HEK293 (cell line): Measurements from ENCODE around the gene HIBCH.

Source experiments
- CTCF ChIA-PET: fragments of 350-600 bp; formaldehyde crosslinking; extraction: SDS; loops from one replicate; lab custom pipeline; 2021; ENCODE audit warnings: antibody characterized with exemption; lab: Yijun Ruan, JAX
- POLR2A ChIA-PET: fragments of 300-600 bp; formaldehyde crosslinking; extraction: SDS; loops from one replicate; lab custom pipeline; 2020; ENCODE audit warnings: antibody characterized with exemption, inconsistent platforms; lab: Yijun Ruan, JAX
- H3K27ac ChIP-seq: fragments of 200-500 bp; sonication (Bioruptor generic); 2 replicates; pipeline ENCODE4 v1.5.1; 2014; ENCODE audit warnings: low read depth, low read length, control low read depth, inconsistent platforms; ENCODE audit errors: extremely low read depth
- H3K36me3 ChIP-seq, 2 experiments: fragments of 200-500 bp in 1 of 2; sonication (Bioruptor generic) in 1 of 2; 1 replicate in 1 of 2; 2 replicates in 1 of 2; pipeline ENCODE4 v1.5.1; 2014 to 2017; ENCODE audit warnings: inconsistent platforms in 2 of 2, low read length in 2 of 2; ENCODE audit not compliant: control insufficient read depth in 2 of 2, insufficient read depth in 1 of 2
- H3K4me1 ChIP-seq: fragments of 200-500 bp; sonication (Bioruptor generic); 2 replicates; pipeline ENCODE4 v1.5.1; 2014; ENCODE audit warnings: mild to moderate bottlenecking, low read length, inconsistent platforms; ENCODE audit not compliant: control insufficient read depth, insufficient read depth
- H3K4me3 ChIP-seq: 2 replicates; pipeline ENCODE4 v1.5.1; 2011; ENCODE audit warnings: low read depth, mild to moderate bottlenecking, control low read depth, low read length, moderate library complexity
- H3K9me3 ChIP-seq: fragments of 200-500 bp; sonication (Bioruptor generic); 2 replicates; pipeline ENCODE4 v1.5.1; 2014; ENCODE audit warnings: low read depth, low read length, inconsistent platforms; ENCODE audit not compliant: control insufficient read depth, insufficient read depth
- GLI2 ChIP-seq: fragments of 450-650 bp; formaldehyde crosslinking; IDR thresholded peaks from 2 replicates; pipeline ENCODE4; 2017; ENCODE audit warnings: missing biosample characterization, missing genetic modification characterization, low read depth, borderline replicate concordance
- GLI4 ChIP-seq: fragments of 450-650 bp; formaldehyde crosslinking; IDR thresholded peaks from 2 replicates; pipeline ENCODE4 v1.5.1; 2016; ENCODE audit warnings: missing biosample characterization, missing genetic modification characterization
- HOXC10 ChIP-seq: sonication (generic); formaldehyde crosslinking; IDR thresholded peaks from 2 replicates; pipeline ENCODE4 v1.8.1; 2023; ENCODE audit warnings: mild to moderate bottlenecking, missing genetic modification reagents
- PRDM1 ChIP-seq: fragments of 450-650 bp; formaldehyde crosslinking; IDR thresholded peaks from 2 replicates; pipeline ENCODE4; 2016; ENCODE audit warnings: missing biosample characterization, missing genetic modification characterization
- TCF7L2 ChIP-seq: IDR thresholded peaks from 2 replicates; pipeline ENCODE4 v1.6.1; 2011; ENCODE audit warnings: low read depth, mild to moderate bottlenecking, inconsistent platforms, low read length, moderate library complexity, borderline replicate concordance
- ZNF211 ChIP-seq: fragments of 450-650 bp; formaldehyde crosslinking; IDR thresholded peaks from 2 replicates; pipeline ENCODE4 v1.5.1; 2016; ENCODE audit warnings: low read depth, missing biosample characterization, missing genetic modification characterization
- ZNF335 ChIP-seq: fragments of 450-650 bp; formaldehyde crosslinking; conservative IDR thresholded peaks from 2 replicates; pipeline ENCODE4 v1.5.1; 2016; ENCODE audit warnings: missing biosample characterization, missing genetic modification characterization
- ZNF350 ChIP-seq: fragments of 450-650 bp; formaldehyde crosslinking; IDR thresholded peaks from 2 replicates; pipeline ENCODE4 v1.5.0; 2017; ENCODE audit warnings: missing biosample characterization, mild to moderate bottlenecking, missing genetic modification characterization
- ZNF501 ChIP-seq: fragments of 450-650 bp; formaldehyde crosslinking; IDR thresholded peaks from 2 replicates; pipeline ENCODE4 v1.5.1; 2016; ENCODE audit warnings: missing biosample characterization, missing genetic modification characterization
- ZNF560 ChIP-seq: fragments of 450-650 bp; formaldehyde crosslinking; IDR thresholded peaks from 2 replicates; pipeline ENCODE4 v1.5.1; 2017; ENCODE audit warnings: missing biosample characterization, missing genetic modification characterization, borderline replicate concordance
- ZNF585B ChIP-seq: fragments of 450-650 bp; formaldehyde crosslinking; IDR thresholded peaks from 2 replicates; pipeline ENCODE4 v1.5.1; 2016; ENCODE audit warnings: missing biosample characterization, missing genetic modification characterization
- ZNF626 ChIP-seq: fragments of 450-650 bp; sonication (Bioruptor Pico); formaldehyde crosslinking; IDR thresholded peaks from 2 replicates; pipeline ENCODE4 v1.5.1; 2018; ENCODE audit warnings: missing biosample characterization, missing genetic modification characterization, inconsistent platforms
- ZNF747 ChIP-seq: fragments of 450-650 bp; formaldehyde crosslinking; IDR thresholded peaks from 2 replicates; pipeline ENCODE4 v1.5.1; 2016; ENCODE audit warnings: missing biosample characterization, missing genetic modification characterization
- ZNF830 ChIP-seq: fragments of 450-650 bp; IDR thresholded peaks from 2 replicates; pipeline ENCODE4 v1.5.0; 2018; ENCODE audit warnings: missing biosample characterization, missing genetic modification characterization, low read depth, mild to moderate bottlenecking, moderate library complexity
- ZSCAN16 ChIP-seq: fragments of 450-650 bp; formaldehyde crosslinking; IDR thresholded peaks from 2 replicates; pipeline ENCODE4 v1.5.1; 2016; ENCODE audit warnings: missing biosample characterization, missing genetic modification characterization
- ZSCAN23 ChIP-seq: fragments of 450-650 bp; formaldehyde crosslinking; IDR thresholded peaks from 2 replicates; pipeline ENCODE4 v1.5.1; 2016; ENCODE audit warnings: missing biosample characterization, missing genetic modification characterization
- TF ChIP-seq, protein P1 (sequence below): sonication (generic); formaldehyde crosslinking; IDR thresholded peaks from 2 replicates; pipeline ENCODE4 v1.8.1; 2022; ENCODE audit warnings: mild to moderate bottlenecking, moderate library complexity, missing genetic modification reagents
- TF ChIP-seq, protein P2 (sequence below): fragments of 450-650 bp; formaldehyde crosslinking; IDR thresholded peaks from 2 replicates; pipeline ENCODE4 v1.5.1; 2016; ENCODE audit warnings: missing biosample characterization, missing genetic modification characterization, borderline replicate concordance
- TF ChIP-seq, protein P3 (sequence below): fragments of 450-650 bp; IDR thresholded peaks from 2 replicates; pipeline ENCODE4 v1.5.1; 2018; ENCODE audit warnings: missing biosample characterization, missing genetic modification characterization
- TF ChIP-seq, protein P4 (sequence below): fragments of 450-650 bp; formaldehyde crosslinking; IDR thresholded peaks from 2 replicates; pipeline ENCODE4 v1.5.1; 2016; ENCODE audit warnings: missing biosample characterization, missing genetic modification characterization
- TF ChIP-seq, protein P5 (sequence below): fragments of 450-650 bp; formaldehyde crosslinking; IDR thresholded peaks from 2 replicates; pipeline ENCODE4 v1.5.1; 2017; ENCODE audit warnings: missing biosample characterization, missing genetic modification characterization
- TF ChIP-seq, protein P6 (sequence below): fragments of 450-650 bp; formaldehyde crosslinking; IDR thresholded peaks from 2 replicates; pipeline ENCODE4 v1.5.1; 2017; ENCODE audit warnings: missing biosample characterization, mild to moderate bottlenecking, missing genetic modification characterization, moderate library complexity

Gene HIBCH

DNA sequence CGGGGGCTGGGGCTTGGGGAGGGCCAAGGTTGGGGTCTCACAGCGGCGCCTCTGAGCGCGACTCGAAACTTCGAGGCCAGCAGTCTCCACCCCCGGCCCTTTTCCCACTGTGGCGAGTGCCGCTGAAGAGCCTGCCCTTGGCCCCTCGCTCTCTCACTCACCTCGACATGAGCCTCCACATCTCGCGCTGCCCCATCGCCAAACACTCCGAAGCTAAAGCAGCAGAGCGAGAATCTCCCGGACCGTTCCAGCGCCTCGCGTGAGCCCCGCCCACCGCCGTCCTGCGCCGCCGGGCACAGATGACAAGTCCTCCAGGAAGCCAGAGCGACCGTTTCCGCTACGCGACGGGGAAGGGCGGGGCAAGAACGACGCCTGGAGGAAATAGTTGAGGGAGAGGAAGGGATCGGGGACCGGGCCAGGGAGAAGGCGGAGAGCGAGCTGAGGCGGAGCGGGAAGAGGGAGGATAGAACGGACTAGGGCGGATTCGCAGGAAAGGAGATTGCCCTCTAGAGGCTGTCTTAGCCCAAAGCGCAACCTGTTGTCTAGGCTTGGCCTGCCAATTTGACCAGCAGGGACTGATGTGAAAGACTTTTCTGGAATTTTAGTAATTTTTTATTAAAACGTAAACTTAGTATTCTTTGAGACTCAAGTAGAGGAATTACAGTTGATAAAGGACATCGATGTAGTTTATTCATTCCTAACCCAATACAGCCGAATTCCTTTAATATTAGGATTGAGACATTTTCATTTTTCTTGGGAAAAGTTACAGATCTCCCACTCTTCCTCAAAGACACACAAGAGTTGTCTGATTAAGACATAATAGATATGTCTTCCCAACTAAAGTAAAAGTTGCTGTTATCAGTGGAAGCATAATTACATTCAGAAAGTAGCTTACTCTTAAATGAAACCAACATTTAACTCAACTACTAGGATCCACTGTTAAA lies at the start of gene HIBCH (continued):
- TF ChIP-seq, protein P1, sequence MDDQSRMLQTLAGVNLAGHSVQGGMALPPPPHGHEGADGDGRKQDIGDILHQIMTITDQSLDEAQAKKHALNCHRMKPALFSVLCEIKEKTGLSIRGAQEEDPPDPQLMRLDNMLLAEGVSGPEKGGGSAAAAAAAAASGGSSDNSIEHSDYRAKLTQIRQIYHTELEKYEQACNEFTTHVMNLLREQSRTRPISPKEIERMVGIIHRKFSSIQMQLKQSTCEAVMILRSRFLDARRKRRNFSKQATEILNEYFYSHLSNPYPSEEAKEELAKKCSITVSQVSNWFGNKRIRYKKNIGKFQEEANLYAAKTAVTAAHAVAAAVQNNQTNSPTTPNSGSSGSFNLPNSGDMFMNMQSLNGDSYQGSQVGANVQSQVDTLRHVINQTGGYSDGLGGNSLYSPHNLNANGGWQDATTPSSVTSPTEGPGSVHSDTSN (CRISPR knock-in tag) = peak; percentile 64
- TF ChIP-seq ZNF830 (tag by site-specific recombination) (no peak), ZSCAN16 (no peak), GLI2 (tag by site-specific recombination) (no peak), ZNF585B (tag by site-specific recombination) (0 out of 2 replicates have a peak, but pooled peaks have one; percentile 17)
- TF ChIP-seq, protein P2, sequence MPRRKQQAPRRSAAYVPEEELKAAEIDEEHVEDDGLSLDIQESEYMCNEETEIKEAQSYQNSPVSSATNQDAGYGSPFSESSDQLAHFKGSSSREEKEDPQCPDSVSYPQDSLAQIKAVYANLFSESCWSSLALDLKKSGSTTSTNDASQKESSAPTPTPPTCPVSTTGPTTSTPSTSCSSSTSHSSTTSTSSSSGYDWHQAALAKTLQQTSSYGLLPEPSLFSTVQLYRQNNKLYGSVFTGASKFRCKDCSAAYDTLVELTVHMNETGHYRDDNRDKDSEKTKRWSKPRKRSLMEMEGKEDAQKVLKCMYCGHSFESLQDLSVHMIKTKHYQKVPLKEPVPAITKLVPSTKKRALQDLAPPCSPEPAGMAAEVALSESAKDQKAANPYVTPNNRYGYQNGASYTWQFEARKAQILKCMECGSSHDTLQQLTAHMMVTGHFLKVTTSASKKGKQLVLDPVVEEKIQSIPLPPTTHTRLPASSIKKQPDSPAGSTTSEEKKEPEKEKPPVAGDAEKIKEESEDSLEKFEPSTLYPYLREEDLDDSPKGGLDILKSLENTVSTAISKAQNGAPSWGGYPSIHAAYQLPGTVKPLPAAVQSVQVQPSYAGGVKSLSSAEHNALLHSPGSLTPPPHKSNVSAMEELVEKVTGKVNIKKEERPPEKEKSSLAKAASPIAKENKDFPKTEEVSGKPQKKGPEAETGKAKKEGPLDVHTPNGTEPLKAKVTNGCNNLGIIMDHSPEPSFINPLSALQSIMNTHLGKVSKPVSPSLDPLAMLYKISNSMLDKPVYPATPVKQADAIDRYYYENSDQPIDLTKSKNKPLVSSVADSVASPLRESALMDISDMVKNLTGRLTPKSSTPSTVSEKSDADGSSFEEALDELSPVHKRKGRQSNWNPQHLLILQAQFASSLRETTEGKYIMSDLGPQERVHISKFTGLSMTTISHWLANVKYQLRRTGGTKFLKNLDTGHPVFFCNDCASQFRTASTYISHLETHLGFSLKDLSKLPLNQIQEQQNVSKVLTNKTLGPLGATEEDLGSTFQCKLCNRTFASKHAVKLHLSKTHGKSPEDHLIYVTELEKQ (tag by site-specific recombination) = no peak
- TF ChIP-seq, protein P3, sequence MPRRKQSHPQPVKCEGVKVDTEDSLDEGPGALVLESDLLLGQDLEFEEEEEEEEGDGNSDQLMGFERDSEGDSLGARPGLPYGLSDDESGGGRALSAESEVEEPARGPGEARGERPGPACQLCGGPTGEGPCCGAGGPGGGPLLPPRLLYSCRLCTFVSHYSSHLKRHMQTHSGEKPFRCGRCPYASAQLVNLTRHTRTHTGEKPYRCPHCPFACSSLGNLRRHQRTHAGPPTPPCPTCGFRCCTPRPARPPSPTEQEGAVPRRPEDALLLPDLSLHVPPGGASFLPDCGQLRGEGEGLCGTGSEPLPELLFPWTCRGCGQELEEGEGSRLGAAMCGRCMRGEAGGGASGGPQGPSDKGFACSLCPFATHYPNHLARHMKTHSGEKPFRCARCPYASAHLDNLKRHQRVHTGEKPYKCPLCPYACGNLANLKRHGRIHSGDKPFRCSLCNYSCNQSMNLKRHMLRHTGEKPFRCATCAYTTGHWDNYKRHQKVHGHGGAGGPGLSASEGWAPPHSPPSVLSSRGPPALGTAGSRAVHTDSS (tag by site-specific recombination) = no peak

DNA sequence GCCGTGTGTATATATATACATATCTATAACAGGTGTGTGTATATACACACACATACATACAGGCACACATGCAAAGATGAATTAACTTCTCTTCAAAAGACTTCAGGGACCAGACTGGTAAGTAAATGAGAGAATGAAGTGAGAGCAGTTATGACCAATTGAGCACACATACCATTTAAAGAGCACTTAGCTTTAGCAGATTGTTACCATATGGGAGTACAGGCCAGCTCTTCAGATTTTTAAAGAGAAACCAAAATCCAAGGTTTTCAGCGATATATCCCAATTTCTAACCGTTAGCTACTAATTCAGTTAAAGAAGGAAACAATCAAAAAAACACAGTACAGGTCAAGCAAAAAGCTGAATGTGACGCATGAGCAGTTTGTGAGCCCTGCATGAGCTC lies 47.5 kb upstream of the HIBCH start:
- Histone ChIP-seq H3K4me1 (no peaks in the 10 kb centered on the region), H3K9me3 (no peaks in the 10 kb centered on the region), H3K27ac (no peak overlapping the region), H3K36me3 (peaks cover 0 to 47% of the 10 kb centered on the region in 2 experiments), H3K4me3 (no peak overlapping the region)
- ChIA-PET POLR2A (no interaction called here), CTCF (interaction anchor here (1.4 kb wide), 1 partner anchor 279 kb away, joined by 5 read pairs; no protein-coding TSS in a partner anchor)
- no peak for TF ChIP-seq ZNF335
- TF ChIP-seq ZNF626 = no peak
- TF ChIP-seq ZSCAN23 = no peak
- TF ChIP-seq, protein P4, sequence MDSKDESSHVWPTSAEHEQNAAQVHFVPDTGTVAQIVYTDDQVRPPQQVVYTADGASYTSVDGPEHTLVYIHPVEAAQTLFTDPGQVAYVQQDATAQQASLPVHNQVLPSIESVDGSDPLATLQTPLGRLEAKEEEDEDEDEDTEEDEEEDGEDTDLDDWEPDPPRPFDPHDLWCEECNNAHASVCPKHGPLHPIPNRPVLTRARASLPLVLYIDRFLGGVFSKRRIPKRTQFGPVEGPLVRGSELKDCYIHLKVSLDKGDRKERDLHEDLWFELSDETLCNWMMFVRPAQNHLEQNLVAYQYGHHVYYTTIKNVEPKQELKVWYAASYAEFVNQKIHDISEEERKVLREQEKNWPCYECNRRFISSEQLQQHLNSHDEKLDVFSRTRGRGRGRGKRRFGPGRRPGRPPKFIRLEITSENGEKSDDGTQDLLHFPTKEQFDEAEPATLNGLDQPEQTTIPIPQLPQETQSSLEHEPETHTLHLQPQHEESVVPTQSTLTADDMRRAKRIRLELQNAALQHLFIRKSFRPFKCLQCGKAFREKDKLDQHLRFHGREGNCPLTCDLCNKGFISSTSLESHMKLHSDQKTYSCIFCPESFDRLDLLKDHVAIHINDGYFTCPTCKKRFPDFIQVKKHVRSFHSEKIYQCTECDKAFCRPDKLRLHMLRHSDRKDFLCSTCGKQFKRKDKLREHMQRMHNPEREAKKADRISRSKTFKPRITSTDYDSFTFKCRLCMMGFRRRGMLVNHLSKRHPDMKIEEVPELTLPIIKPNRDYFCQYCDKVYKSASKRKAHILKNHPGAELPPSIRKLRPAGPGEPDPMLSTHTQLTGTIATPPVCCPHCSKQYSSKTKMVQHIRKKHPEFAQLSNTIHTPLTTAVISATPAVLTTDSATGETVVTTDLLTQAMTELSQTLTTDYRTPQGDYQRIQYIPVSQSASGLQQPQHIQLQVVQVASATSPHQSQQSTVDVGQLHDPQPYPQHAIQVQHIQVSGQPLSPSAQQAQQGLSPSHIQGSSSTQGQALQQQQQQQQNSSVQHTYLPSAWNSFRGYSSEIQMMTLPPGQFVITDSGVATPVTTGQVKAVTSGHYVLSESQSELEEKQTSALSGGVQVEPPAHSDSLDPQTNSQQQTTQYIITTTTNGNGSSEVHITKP = no peak
- no peak for TF ChIP-seq ZNF350
- TF ChIP-seq ZNF211 (tag by site-specific recombination) = no peak
- no peak for TF ChIP-seq GLI4 (tag by site-specific recombination)
- TF ChIP-seq, protein P5, sequence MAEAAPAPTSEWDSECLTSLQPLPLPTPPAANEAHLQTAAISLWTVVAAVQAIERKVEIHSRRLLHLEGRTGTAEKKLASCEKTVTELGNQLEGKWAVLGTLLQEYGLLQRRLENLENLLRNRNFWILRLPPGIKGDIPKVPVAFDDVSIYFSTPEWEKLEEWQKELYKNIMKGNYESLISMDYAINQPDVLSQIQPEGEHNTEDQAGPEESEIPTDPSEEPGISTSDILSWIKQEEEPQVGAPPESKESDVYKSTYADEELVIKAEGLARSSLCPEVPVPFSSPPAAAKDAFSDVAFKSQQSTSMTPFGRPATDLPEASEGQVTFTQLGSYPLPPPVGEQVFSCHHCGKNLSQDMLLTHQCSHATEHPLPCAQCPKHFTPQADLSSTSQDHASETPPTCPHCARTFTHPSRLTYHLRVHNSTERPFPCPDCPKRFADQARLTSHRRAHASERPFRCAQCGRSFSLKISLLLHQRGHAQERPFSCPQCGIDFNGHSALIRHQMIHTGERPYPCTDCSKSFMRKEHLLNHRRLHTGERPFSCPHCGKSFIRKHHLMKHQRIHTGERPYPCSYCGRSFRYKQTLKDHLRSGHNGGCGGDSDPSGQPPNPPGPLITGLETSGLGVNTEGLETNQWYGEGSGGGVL (tag by site-specific recombination) = no peak
- TF ChIP-seq HOXC10 (CRISPR knock-in tag) = no peak
- TF ChIP-seq ZNF747 = no peak
- TF ChIP-seq ZNF560 (tag by site-specific recombination) = no peak
- no peak for TF ChIP-seq PRDM1 (tag by site-specific recombination)
- no peak for TF ChIP-seq ZNF501 (tag by site-specific recombination)
- TF ChIP-seq, protein P6, sequence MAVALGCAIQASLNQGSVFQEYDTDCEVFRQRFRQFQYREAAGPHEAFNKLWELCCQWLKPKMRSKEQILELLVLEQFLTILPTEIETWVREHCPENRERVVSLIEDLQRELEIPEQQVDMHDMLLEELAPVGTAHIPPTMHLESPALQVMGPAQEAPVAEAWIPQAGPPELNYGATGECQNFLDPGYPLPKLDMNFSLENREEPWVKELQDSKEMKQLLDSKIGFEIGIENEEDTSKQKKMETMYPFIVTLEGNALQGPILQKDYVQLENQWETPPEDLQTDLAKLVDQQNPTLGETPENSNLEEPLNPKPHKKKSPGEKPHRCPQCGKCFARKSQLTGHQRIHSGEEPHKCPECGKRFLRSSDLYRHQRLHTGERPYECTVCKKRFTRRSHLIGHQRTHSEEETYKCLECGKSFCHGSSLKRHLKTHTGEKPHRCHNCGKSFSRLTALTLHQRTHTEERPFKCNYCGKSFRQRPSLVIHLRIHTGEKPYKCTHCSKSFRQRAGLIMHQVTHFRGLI (tag by site-specific recombination) = no peak
- no peak for TF ChIP-seq TCF7L2
